ENCODE data around the gene AMPD2. TPM values are rescaled to one million over a fixed set of nuclear protein-coding genes. Genes with fewer than 3 reads are reported as not detected.

AMPD2 gene
- total RNA-seq, 1 experiment from 2014 or later, result 69.9 TPM

DNA sequence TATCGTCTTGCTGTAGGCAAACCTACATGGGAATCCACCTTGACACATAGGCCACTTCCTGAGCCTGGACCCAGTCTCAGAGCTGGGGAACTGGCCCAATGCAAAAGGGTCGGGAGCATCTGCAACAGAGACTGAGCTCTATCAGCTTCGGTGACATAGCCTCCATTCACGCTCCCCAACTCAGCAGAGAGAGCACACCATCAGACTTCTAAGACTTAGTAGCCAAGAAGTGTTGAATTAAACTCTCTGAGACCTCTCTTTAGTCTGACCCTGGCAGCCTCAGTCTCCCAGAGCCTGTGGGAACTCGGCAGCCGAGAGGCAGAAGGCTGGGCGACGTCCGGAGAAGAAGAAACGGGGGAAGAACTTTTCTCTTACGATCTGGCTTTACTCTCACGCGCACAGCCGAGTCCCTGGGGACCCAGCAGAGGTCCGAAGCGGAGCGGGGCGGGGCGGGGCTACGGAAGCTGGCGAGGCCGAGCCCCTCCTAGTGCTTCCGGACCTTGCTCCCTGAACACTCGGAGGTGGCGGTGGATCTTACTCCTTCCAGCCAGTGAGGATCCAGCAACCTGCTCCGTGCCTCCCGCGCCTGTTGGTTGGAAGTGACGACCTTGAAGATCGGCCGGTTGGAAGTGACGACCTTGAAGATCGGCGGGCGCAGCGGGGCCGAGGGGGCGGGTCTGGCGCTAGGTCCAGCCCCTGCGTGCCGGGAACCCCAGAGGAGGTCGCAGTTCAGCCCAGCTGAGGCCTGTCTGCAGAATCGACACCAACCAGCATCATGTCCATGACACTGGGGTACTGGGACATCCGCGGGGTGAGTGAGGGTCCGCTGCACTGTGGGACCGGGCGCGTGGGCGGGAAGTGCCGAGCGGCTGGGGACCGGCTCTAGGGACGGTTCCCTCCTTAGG lies 36.2 kb downstream of the AMPD2 start, which contains the start of gene GSTM4:
Gene GSTM4 (plus strand): TSS at position 485 of the 905 bp plus-strand sequence. CDS start 291 bp downstream, at position 776.
- Histone ChIP-seq H4K20me1 (ENCODE audit: insufficient read depth) (no peaks in the 10 kb centered on the region), H3K27me3 (ENCODE audit: insufficient read depth, low read length) (peaks cover 8% of the 10 kb centered on the region; the same call in 1 of the 2 replicates), H3K9me2 (ENCODE audit: insufficient read depth) (no peaks in the 10 kb centered on the region), H3K36me3 (ENCODE audit: control insufficient read depth in 1 of 2, insufficient read depth in 2 of 2, low read length in 2 of 2) (no peaks in the 10 kb centered on the region; a peak in 1 of 4 replicates), H3K79me2 (ENCODE audit: insufficient read depth, low read length) (no peaks in the 10 kb centered on the region), H3K9ac (ENCODE audit: low read length) (peak within 1 kb of the TSS; percentile 64), H3K4me1 (ENCODE audit: control insufficient read depth in 1 of 2, insufficient read depth in 2 of 2, low read length in 2 of 2) (peaks cover 0 to 23% of the 10 kb centered on the region in 2 experiments; a peak in 3 of 4 replicates), H3K27ac (ENCODE audit: low read depth, low read length) (peak within 1 kb of the TSS; percentile 30; the same call in 1 of the 2 replicates), H3K4me2 (ENCODE audit: low read length) (peak within 1 kb of the TSS; percentile 98), H3K9me3 (ENCODE audit: control insufficient read depth in 1 of 2, insufficient read depth in 1 of 2, low read depth in 1 of 2, low read length in 2 of 2) (no peaks in the 10 kb centered on the region), H3K4me3 (replicated peaks in 1 of 2; ENCODE audit: low read depth in 1 of 2, low read length in 2 of 2) (peak within 1 kb of the TSS; percentile 67 to 83), H2AFZ (ENCODE audit: low read depth, low read length, poor library complexity, severe bottlenecking) (peak within 1 kb of the TSS; percentile 95)
- intact Hi-C loops (cut with micrococcal nuclease), result no loop called here
- ChIA-PET RAD21 (ENCODE audit: low non-redundant PET in 1 of 2, low total read pairs in 2 of 2, uncharacterized antibody in 2 of 2, unreplicated experiment in 2 of 2) (no interaction called here), CTCF (interaction anchor here (0.7 to 2.9 kb wide), 2 partner anchors 16 to 329 kb away, joined by 3 to 11 read pairs; partner anchors contain the start of gene AHCYL1), POLR2A (interaction anchor here (0.6 kb wide), 1 partner anchor 215 kb away, joined by 3 read pairs; no protein-coding TSS in a partner anchor)
- TSS peak; percentile 79 for BruUV-seq (replicated peaks)
- peak; percentile 16 for DNase-seq (ENCODE audit: low read depth, low spot score)
- peak; percentile 95 for ATAC-seq
- TF ChIP-seq ELF1 (IDR thresholded peaks at IDR 0.05; ENCODE audit: borderline replicate concordance, low read depth) (peak; percentile 48; the same call in 1 of the 2 replicates), RAD21 (IDR thresholded peaks at IDR 0.05; ENCODE audit: low read depth) (no peak), CBX3 (IDR thresholded peaks at IDR 0.05; ENCODE audit: low read depth) (no peak), FOSL1 (IDR thresholded peaks at IDR 0.05; ENCODE audit: low read depth) (no peak), ZNF274 (IDR thresholded peaks at IDR 0.05; ENCODE audit: low read depth, low read length) (no peak), POLR2AphosphoS5 (IDR thresholded peaks at IDR 0.05; ENCODE audit: low read depth, low read length) (peak; percentile 80), SRF (IDR thresholded peaks at IDR 0.05; ENCODE audit: low read depth) (no peak), EZH2phosphoT487 (IDR thresholded peaks at IDR 0.05; ENCODE audit: borderline replicate concordance) (no peak), CEBPB (IDR thresholded peaks at IDR 0.05; ENCODE audit: low read depth) (no peak), EZH2 (IDR thresholded peaks at IDR 0.05) (no peak), JUND (IDR thresholded peaks at IDR 0.05) (no peak), EGR1 (IDR thresholded peaks at IDR 0.05; ENCODE audit: low read depth) (0 out of 2 replicates have a peak, but pooled peaks have one; percentile 47), POLR2A (IDR thresholded peaks at IDR 0.05; ENCODE audit: borderline replicate concordance, extremely low read depth, insufficient read depth, insufficient read length) (no peak)
- TF ChIP-seq, protein P1, sequence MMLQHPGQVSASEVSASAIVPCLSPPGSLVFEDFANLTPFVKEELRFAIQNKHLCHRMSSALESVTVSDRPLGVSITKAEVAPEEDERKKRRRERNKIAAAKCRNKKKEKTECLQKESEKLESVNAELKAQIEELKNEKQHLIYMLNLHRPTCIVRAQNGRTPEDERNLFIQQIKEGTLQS (IDR thresholded peaks at IDR 0.05), result no peak
- TF ChIP-seq, protein P2, sequence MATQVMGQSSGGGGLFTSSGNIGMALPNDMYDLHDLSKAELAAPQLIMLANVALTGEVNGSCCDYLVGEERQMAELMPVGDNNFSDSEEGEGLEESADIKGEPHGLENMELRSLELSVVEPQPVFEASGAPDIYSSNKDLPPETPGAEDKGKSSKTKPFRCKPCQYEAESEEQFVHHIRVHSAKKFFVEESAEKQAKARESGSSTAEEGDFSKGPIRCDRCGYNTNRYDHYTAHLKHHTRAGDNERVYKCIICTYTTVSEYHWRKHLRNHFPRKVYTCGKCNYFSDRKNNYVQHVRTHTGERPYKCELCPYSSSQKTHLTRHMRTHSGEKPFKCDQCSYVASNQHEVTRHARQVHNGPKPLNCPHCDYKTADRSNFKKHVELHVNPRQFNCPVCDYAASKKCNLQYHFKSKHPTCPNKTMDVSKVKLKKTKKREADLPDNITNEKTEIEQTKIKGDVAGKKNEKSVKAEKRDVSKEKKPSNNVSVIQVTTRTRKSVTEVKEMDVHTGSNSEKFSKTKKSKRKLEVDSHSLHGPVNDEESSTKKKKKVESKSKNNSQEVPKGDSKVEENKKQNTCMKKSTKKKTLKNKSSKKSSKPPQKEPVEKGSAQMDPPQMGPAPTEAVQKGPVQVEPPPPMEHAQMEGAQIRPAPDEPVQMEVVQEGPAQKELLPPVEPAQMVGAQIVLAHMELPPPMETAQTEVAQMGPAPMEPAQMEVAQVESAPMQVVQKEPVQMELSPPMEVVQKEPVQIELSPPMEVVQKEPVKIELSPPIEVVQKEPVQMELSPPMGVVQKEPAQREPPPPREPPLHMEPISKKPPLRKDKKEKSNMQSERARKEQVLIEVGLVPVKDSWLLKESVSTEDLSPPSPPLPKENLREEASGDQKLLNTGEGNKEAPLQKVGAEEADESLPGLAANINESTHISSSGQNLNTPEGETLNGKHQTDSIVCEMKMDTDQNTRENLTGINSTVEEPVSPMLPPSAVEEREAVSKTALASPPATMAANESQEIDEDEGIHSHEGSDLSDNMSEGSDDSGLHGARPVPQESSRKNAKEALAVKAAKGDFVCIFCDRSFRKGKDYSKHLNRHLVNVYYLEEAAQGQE (IDR thresholded peaks at IDR 0.05; ENCODE audit: low read depth), result no peak
- TF ChIP-seq, protein P3, sequence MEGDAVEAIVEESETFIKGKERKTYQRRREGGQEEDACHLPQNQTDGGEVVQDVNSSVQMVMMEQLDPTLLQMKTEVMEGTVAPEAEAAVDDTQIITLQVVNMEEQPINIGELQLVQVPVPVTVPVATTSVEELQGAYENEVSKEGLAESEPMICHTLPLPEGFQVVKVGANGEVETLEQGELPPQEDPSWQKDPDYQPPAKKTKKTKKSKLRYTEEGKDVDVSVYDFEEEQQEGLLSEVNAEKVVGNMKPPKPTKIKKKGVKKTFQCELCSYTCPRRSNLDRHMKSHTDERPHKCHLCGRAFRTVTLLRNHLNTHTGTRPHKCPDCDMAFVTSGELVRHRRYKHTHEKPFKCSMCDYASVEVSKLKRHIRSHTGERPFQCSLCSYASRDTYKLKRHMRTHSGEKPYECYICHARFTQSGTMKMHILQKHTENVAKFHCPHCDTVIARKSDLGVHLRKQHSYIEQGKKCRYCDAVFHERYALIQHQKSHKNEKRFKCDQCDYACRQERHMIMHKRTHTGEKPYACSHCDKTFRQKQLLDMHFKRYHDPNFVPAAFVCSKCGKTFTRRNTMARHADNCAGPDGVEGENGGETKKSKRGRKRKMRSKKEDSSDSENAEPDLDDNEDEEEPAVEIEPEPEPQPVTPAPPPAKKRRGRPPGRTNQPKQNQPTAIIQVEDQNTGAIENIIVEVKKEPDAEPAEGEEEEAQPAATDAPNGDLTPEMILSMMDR (IDR thresholded peaks at IDR 0.05 in 2 of 3, conservative IDR thresholded peaks at IDR 0.05 in 1 of 3; ENCODE audit: borderline replicate concordance in 1 of 3, insufficient read depth in 1 of 3, low read depth in 2 of 3, low read length in 2 of 3), result no peak
- TF ChIP-seq, protein P4, sequence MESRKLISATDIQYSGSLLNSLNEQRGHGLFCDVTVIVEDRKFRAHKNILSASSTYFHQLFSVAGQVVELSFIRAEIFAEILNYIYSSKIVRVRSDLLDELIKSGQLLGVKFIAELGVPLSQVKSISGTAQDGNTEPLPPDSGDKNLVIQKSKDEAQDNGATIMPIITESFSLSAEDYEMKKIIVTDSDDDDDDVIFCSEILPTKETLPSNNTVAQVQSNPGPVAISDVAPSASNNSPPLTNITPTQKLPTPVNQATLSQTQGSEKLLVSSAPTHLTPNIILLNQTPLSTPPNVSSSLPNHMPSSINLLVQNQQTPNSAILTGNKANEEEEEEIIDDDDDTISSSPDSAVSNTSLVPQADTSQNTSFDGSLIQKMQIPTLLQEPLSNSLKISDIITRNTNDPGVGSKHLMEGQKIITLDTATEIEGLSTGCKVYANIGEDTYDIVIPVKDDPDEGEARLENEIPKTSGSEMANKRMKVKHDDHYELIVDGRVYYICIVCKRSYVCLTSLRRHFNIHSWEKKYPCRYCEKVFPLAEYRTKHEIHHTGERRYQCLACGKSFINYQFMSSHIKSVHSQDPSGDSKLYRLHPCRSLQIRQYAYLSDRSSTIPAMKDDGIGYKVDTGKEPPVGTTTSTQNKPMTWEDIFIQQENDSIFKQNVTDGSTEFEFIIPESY (IDR thresholded peaks at IDR 0.05; ENCODE audit: extremely low read depth, insufficient replicate concordance, low read length), result peak; percentile 11
- TF ChIP-seq, protein P5, sequence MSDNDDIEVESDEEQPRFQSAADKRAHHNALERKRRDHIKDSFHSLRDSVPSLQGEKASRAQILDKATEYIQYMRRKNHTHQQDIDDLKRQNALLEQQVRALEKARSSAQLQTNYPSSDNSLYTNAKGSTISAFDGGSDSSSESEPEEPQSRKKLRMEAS (IDR thresholded peaks at IDR 0.05), result peak; percentile 62
